HEK293T (cell line): Measurements from ENCODE around the gene CLASP1.

ENCODE experiments used
- ARNT ChIP-seq: fragments of 450-650 bp; IDR thresholded peaks from 2 replicates; pipeline ENCODE4 v1.6.1; 2017; ENCODE audit warnings: mild to moderate bottlenecking
- FOXM1 ChIP-seq: fragments of 450-650 bp; IDR thresholded peaks from 2 replicates; pipeline ENCODE4 v1.6.1; 2017; ENCODE audit warnings: mild to moderate bottlenecking, borderline replicate concordance
- HDGF ChIP-seq: fragments of 450-650 bp; IDR thresholded peaks from 2 replicates; pipeline ENCODE4 v1.6.1; 2017; ENCODE audit warnings: antibody characterized with exemption, borderline replicate concordance
- NFRKB ChIP-seq: fragments of 450-650 bp; IDR thresholded peaks from 2 replicates; pipeline ENCODE4 v1.6.1; 2016; ENCODE audit warnings: mild to moderate bottlenecking, moderate library complexity

- TF ChIP-seq ARNT (no peak), FOXM1 (no peak), NFRKB (no peak), HDGF (no peak)
Observed at GRCh38 chr2:121427187-121427689, 222.0 kb downstream of the CLASP1 start.
